GM10266 (cell line): Measurements from ENCODE around the gene CD44.
A peak's percentile ranks its signal among the peaks of the same experiment; 100 is the strongest.

Experiments
- DNase-seq: peaks from one replicate; pipeline ENCODE4 v3.0.0; 2012; ENCODE audit errors: extremely low spot score
- TF ChIP-seq, protein P1 (sequence below): IDR thresholded peaks from 2 replicates; pipeline ENCODE4 v1.5.1; 2012; ENCODE audit warnings: mild to moderate bottlenecking, low read depth; ENCODE audit not compliant: control insufficient read depth, insufficient read depth; ENCODE audit errors: missing control alignments

The CD44 gene

DNA sequence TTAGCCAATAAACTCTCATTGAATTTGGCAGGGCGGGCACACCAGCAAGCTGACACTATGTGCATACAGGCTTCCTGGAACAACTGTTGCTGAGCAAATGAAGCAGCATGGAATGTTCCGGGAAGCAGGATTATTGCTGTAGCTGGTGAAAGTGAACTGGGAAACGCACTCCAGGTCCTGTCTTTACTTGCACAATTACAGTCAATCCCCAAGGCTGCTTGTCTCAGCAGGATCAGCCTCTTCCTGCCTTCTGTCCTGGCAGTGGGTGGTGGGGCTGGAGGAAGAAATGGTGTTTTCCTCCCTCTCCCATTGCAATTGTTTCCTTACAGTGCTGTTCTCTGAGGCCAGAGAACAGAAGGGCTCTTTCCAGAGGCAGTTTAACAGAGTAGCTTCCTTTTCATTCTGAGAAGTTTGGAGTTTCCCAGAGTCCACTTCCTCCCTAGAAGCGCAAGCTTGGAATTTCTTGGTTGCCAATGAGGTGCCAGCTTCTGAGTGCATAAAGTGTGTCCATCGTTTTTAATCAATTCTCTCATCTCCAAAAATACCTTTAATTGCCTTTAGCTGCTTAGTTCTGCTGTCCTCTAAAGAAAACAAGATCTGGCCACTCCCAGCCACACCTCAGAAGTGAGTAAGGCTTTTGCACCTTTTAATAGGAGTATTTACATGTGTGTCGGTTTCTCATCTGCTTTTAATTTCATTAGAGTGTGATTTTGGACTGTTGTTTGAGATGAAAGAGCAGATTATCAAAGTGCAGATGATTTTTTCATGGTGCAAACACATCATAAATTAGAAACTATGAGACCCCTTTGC, 19.9 kb downstream of the CD44 start:
- DNase-seq, result no peak
- TF ChIP-seq, protein P1, sequence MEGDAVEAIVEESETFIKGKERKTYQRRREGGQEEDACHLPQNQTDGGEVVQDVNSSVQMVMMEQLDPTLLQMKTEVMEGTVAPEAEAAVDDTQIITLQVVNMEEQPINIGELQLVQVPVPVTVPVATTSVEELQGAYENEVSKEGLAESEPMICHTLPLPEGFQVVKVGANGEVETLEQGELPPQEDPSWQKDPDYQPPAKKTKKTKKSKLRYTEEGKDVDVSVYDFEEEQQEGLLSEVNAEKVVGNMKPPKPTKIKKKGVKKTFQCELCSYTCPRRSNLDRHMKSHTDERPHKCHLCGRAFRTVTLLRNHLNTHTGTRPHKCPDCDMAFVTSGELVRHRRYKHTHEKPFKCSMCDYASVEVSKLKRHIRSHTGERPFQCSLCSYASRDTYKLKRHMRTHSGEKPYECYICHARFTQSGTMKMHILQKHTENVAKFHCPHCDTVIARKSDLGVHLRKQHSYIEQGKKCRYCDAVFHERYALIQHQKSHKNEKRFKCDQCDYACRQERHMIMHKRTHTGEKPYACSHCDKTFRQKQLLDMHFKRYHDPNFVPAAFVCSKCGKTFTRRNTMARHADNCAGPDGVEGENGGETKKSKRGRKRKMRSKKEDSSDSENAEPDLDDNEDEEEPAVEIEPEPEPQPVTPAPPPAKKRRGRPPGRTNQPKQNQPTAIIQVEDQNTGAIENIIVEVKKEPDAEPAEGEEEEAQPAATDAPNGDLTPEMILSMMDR, result no peak

DNA sequence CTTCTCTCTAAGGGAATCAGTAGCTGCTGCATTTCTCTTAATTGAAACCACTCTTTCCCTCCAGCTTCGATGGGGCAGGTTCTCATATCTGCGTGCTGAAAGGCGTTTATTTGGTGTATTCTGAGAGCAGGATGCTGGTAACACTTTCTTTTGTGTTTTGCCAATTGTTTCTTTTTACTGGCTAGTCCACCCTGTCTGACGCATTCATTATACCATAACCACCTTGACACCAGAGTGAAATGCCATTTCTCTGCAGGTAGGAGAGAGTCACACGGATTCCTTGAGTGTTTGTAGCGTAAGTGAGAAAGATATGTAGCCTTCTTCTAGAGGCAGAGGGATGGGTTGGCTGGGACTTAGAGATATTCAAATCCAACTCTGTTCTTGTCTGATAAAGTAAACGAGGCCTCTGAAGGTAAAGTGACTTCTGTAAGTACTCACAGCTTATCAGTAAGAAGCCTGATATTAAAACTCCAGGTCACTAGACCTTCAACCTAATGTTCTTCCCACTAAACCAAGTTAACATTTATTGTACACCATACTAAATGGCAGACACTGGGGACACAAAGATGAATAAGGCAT, 21.4 kb downstream of the CD44 start:
- DNase-seq, result no peak
- TF ChIP-seq, protein P1, result no peak

DNA sequence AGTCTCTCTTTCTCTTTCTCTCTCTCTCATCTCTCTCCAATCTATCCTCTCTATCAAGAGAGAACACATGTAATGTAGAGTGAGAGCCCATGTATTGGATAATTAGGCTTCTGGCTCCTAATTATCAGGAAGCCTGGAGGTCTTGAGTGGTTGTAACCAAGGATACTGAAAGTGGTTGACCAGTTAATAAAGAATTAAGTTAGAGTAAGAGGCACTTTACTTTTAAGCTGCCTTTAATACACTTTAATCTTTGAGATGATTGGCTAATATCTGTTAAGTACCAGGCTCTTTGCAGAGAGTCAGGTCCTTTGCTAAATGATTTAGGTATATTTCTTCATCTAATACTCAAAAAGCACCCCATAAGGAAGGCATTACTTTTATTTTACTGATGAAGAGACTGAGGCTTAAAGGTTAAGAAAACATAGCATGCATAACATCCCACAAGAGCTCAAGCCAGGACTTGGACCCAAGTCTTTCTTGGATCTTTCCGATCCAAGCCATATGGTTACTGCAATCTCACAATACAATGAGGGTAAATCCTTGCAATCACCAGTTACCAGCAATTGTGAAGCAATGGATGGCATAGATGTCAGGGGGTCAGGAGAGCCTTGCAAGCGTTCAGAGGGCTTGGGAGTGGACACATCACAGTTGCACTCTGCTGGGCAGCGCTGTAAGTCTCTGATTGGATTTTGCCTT, 22.1 kb downstream of the CD44 start:
- no peak for DNase-seq
- TF ChIP-seq, protein P1, result no peak

DNA sequence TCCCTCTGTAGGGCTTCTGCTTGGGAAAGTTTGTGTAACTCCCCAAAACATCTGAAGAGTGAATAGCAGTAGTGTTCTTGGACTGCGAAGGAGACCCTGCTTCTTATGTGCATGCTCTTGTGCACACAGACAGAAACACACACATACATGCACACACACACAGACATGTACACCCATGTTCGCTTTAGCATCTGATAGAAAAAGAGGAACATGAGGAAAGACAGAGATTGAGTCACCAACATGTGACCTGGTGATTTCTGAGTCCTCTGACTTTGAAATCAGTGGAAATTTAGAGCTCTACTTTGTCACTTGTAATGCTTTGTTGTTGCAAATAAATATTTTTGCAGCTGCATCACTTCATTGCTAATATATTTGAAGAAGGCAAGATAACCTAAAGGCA, 23.8 kb downstream of the CD44 start:
- no peak for DNase-seq
- TF ChIP-seq, protein P1, result no peak

DNA sequence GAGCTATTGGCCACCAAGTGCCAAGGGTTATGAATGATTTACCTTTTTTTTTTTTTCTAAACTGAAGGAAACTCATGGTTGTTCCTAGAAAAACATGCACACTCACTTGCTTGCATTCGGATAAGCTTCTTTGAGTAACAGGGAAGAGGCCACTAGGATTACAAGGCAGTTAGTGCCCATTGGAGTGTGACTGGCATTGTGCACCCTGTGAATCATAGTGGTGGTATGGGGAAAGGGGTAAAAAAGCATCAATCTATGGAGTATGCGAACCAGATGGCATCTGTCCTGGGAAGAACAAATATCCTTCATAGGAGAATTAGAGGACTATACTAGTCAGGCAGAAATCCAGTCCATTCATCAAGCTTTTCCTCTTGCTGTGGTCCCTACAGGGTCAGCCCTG, 24.2 kb downstream of the CD44 start:
- no peak for DNase-seq
- TF ChIP-seq, protein P1, result no peak

DNA sequence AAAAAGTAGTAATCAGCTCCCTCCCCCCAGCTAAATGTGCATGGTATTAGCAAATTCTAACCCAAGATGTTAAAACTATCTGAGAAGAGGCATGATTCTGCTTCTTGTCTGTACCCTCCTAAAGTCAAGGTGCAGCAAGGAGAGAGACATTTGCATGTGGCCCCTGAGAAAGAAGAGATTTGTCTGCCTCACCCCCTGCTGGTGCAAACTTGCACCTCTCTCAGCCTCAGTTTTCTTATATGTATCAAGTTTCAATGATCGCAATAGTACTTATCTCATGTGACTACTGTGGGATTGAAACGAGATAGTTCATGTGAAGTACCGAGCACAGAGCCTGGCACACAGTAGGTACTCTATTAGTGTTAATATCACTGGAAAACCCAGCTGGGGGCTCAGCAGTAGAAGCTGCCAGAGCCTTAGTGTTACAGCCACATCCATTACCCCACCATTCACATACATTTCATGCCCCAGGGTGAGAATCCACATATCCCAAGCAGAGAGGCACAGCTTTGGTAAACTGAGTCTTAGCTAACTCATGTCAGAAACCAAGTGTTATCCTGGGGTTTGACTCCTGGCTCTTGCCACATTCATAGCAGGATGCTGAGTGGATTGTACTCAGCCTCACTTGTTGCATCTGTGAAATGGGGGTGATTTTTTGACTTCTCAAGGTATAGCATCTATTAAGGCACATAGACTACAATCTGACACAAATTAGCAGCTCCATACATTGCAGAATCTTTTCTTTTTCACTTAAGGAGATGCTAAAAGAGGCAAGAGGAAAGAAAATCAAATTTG, 24.9 kb downstream of the CD44 start:
- DNase-seq, result no peak
- TF ChIP-seq, protein P1, result peak; percentile 57
